Activated B cell treated with CpG ODN at 0.5 μM for 24 hours (primary cell): Measurements from ENCODE around the gene PDE6H. TPM values are rescaled to one million over a fixed set of nuclear protein-coding genes. Genes with fewer than 3 reads are reported as not detected.

Experiments used
- ATAC-seq: fragments of 200-7000 bp; cut with Tn5 transposase; one replicate; pipeline ENCODE4 v1.10.0; 2021; ENCODE audit warnings: low read depth, mild to moderate bottlenecking, moderate library complexity
- CTCF ChIA-PET: fragments of 350-600 bp; sonication (Branson Sonifier 250); formaldehyde crosslinking; loops from one replicate; lab custom pipeline; 2021; ENCODE audit warnings: antibody characterized with exemption; lab: Charles Lee
- POLR2A ChIA-PET: fragments of 350-600 bp; sonication (Branson Sonifier 250); formaldehyde crosslinking; loops from one replicate; lab custom pipeline; 2021; ENCODE audit warnings: antibody characterized with exemption; lab: Charles Lee
- DNase-seq: peaks from one replicate; pipeline ENCODE4 v3.0.0; 2022
- H3K27ac Mint-ChIP-seq: one replicate; pipeline ENCODE4 v1.8.0; 2020; ENCODE audit warnings: mixed read lengths
- H3K27me3 Mint-ChIP-seq: one replicate; pipeline ENCODE4 v1.8.0; 2021; ENCODE audit warnings: mixed read lengths
- H3K36me3 Mint-ChIP-seq: one replicate; pipeline ENCODE4 v1.8.0; 2021; ENCODE audit warnings: low read depth, mixed read lengths
- H3K4me1 Mint-ChIP-seq: one replicate; pipeline ENCODE4 v1.8.0; 2021; ENCODE audit warnings: mixed read lengths
- H3K4me3 Mint-ChIP-seq: one replicate; pipeline ENCODE4 v1.8.0; 2020; ENCODE audit warnings: mild to moderate bottlenecking, mixed read lengths
- H3K9me3 Mint-ChIP-seq: one replicate; pipeline ENCODE4 v1.8.0; 2020; ENCODE audit warnings: mixed read lengths
- CTCF ChIP-seq: fragments of 200-600 bp; IDR thresholded peaks from one replicate; pipeline ENCODE4 v1.8.0; 2022; ENCODE audit warnings: antibody characterized with exemption, mild to moderate bottlenecking
- intact Hi-C: fragments of 100-400 bp; cut with micrococcal nuclease; formaldehyde crosslinking; loops from one replicate; pipeline ENCODE4 v1.15.1; 2024
- total RNA-seq: library from RNA; stranded (reverse); gene quantifications from 2 replicates; pipeline ENCODE4 v1.2.3, GENCODE V29; 2022

PDE6H gene
- total RNA-seq, 1 donor from 2014 or later: not detected

GRCh38 chr12:14930299-14930698 is 42.5 kb upstream of the PDE6H start:
- no peak for ATAC-seq
- H3K36me3 Mint-ChIP-seq: peaks cover 51% of the 10 kb centered on the region
- H3K27ac Mint-ChIP-seq: no peak overlapping the region

GRCh38 chr12:14931359-14931758 is 41.5 kb upstream of the PDE6H start:
- Mint-ChIP-seq H3K4me1 (peaks cover 10% of the 10 kb centered on the region), H3K36me3 (peaks cover 59% of the 10 kb centered on the region), H3K4me3 (no peak overlapping the region), H3K9me3 (no peaks in the 10 kb centered on the region), H3K27me3 (no peaks in the 10 kb centered on the region), H3K27ac (no peak overlapping the region)
- intact Hi-C loops: no loop called here
- no peak for ATAC-seq
- no peak for DNase-seq
- no peak for TF ChIP-seq CTCF
- CTCF ChIA-PET: no interaction called here
- POLR2A ChIA-PET: interaction anchor here (0.6 to 0.9 kb wide), 3 partner anchors 10 to 37 kb away, joined by 3 to 7 read pairs (median 3); no protein-coding TSS in a partner anchor

More at GRCh38 chr12:14930299-14930698, 42.5 kb upstream of the PDE6H start:
- no peak overlapping the region for H3K4me3 Mint-ChIP-seq
- DNase-seq: no peak
- H3K9me3 Mint-ChIP-seq: no peaks in the 10 kb centered on the region
- TF ChIP-seq CTCF: no peak
- peaks cover 8% of the 10 kb centered on the region for H3K4me1 Mint-ChIP-seq
- POLR2A ChIA-PET: no interaction called here
- intact Hi-C loops: no loop called here
- no peaks in the 10 kb centered on the region for H3K27me3 Mint-ChIP-seq
- CTCF ChIA-PET: no interaction called here

- Mint-ChIP-seq H3K9me3 (no peaks in the 10 kb centered on the region), H3K27me3 (no peaks in the 10 kb centered on the region), H3K4me1 (peaks cover 10% of the 10 kb centered on the region), H3K27ac (no peak overlapping the region), H3K4me3 (no peak overlapping the region), H3K36me3 (peaks cover 64% of the 10 kb centered on the region)
- CTCF ChIA-PET: no interaction called here
- DNase-seq: no peak
- no peak for TF ChIP-seq CTCF
- POLR2A ChIA-PET: interaction anchor here (0.6 to 0.9 kb wide), 3 partner anchors 9 to 37 kb away, joined by 3 to 7 read pairs (median 3); no protein-coding TSS in a partner anchor
- ATAC-seq: no peak
- intact Hi-C loops: no loop called here
Observed at GRCh38 chr12:14931791-14932560, 40.9 kb upstream of the PDE6H start.

GRCh38 chr12:14934511-14934910 is 38.3 kb upstream of the PDE6H start:
- TF ChIP-seq CTCF: no peak
- Mint-ChIP-seq H3K36me3 (peaks cover 78% of the 10 kb centered on the region), H3K9me3 (peaks cover 2% of the 10 kb centered on the region), H3K4me1 (peaks cover 26% of the 10 kb centered on the region), H3K27me3 (no peaks in the 10 kb centered on the region), H3K4me3 (no peak overlapping the region), H3K27ac (no peak overlapping the region)
- intact Hi-C loops: no loop called here
- ATAC-seq (no peak), DNase-seq (no peak)
- ChIA-PET CTCF (no interaction called here), POLR2A (no interaction called here)

GRCh38 chr12:14935031-14935430 is 37.8 kb upstream of the PDE6H start:
- POLR2A ChIA-PET: no interaction called here
- no peaks in the 10 kb centered on the region for H3K27me3 Mint-ChIP-seq
- ATAC-seq: no peak
- H3K4me3 Mint-ChIP-seq: no peak overlapping the region
- H3K9me3 Mint-ChIP-seq: peaks cover 2% of the 10 kb centered on the region
- intact Hi-C loops: no loop called here
- no peak for DNase-seq
- TF ChIP-seq CTCF: no peak
- CTCF ChIA-PET: no interaction called here
- H3K27ac Mint-ChIP-seq: no peak overlapping the region
- peaks cover 84% of the 10 kb centered on the region for H3K36me3 Mint-ChIP-seq
- peaks cover 31% of the 10 kb centered on the region for H3K4me1 Mint-ChIP-seq
